Measurements from ENCODE around the gene SLC39A8.
"Not testable (repeated sequence)": the region's sequence is repeated elsewhere in the genome, so short reads cannot be mapped to it uniquely, and the experiment has no call there.

SLC39A8 gene

GRCh38 chr4:102299354-102300107, 45.8 kb downstream of the SLC39A8 start:
- peak; percentile 22 for DNase-seq (ENCODE audit: low read depth)

- DNase-seq (ENCODE audit: low read depth): no peak
These were observed 46.6 kb downstream of the SLC39A8 start for GRCh38 chr4:102298716-102299115.

GRCh38 chr4:102295153-102295862, 50.0 kb downstream of the SLC39A8 start:
- DNase-seq (ENCODE audit: low read depth): no peak

- no peak for DNase-seq (ENCODE audit: low read depth)
These were observed 56.8 kb downstream of the SLC39A8 start for GRCh38 chr4:102288497-102288896.

GRCh38 chr4:102285831-102286230, 59.5 kb downstream of the SLC39A8 start:
- DNase-seq (ENCODE audit: low read depth): no peak

GRCh38 chr4:102281171-102281839, 64.0 kb downstream of the SLC39A8 start:
- no peak for DNase-seq (ENCODE audit: low read depth)

- DNase-seq (ENCODE audit: low read depth): not testable (repeated sequence)
These were observed 72.0 kb downstream of the SLC39A8 start for GRCh38 chr4:102273317-102273716.

- no peak for DNase-seq (ENCODE audit: low read depth)
These were observed 73.0 kb downstream of the SLC39A8 start for GRCh38 chr4:102272318-102272717.

- no peak for DNase-seq (ENCODE audit: low read depth)
These were observed 76.9 kb downstream of the SLC39A8 start for GRCh38 chr4:102268355-102268754.

GRCh38 chr4:102263024-102263787, 82.1 kb downstream of the SLC39A8 start:
- no peak for DNase-seq (ENCODE audit: low read depth)

- no peak for DNase-seq (ENCODE audit: low read depth)
These were observed 85.6 kb downstream of the SLC39A8 start for GRCh38 chr4:102259702-102260101.

GRCh38 chr4:102259081-102259480, 86.2 kb downstream of the SLC39A8 start:
- DNase-seq (ENCODE audit: low read depth): no peak

- DNase-seq (ENCODE audit: low read depth): no peak
These were observed 89.0 kb downstream of the SLC39A8 start for GRCh38 chr4:102256321-102256720.

GRCh38 chr4:102253860-102254259, 91.4 kb downstream of the SLC39A8 start:
- DNase-seq (ENCODE audit: low read depth): no peak

- DNase-seq (ENCODE audit: low read depth): no peak
These were observed 93.1 kb downstream of the SLC39A8 start for GRCh38 chr4:102252171-102252570.

- no peak for DNase-seq (ENCODE audit: low read depth)
These were observed 94.9 kb downstream of the SLC39A8 start for GRCh38 chr4:102250341-102250740.

- DNase-seq (ENCODE audit: low read depth): no peak
These were observed 98.2 kb downstream of the SLC39A8 start for GRCh38 chr4:102247041-102247440.

- no peak for DNase-seq (ENCODE audit: low read depth)
These were observed 98.9 kb downstream of the SLC39A8 start for GRCh38 chr4:102246416-102246815.

- no peak for DNase-seq (ENCODE audit: low read depth)
These were observed 100.3 kb downstream of the SLC39A8 start for GRCh38 chr4:102244878-102245535.

GRCh38 chr4:102243296-102243695, 102.0 kb downstream of the SLC39A8 start:
- DNase-seq (ENCODE audit: low read depth): not testable (repeated sequence)

- DNase-seq (ENCODE audit: low read depth): no peak
These were observed 110.9 kb downstream of the SLC39A8 start for GRCh38 chr4:102234243-102234838.

Measured in CMK (cell line).